ENCODE data around the gene ADM. TPM values are rescaled to one million over a fixed set of nuclear protein-coding genes. Genes with fewer than 3 reads are reported as not detected.
"Not testable (repeated sequence)": the region's sequence is repeated elsewhere in the genome, so short reads cannot be mapped to it uniquely, and the experiment has no call there.

Gene ADM
- total RNA-seq, result 44.3 TPM

- DNase-seq, result peak; percentile 88
Observed at GRCh38 chr11:10304495-10305261, at the start of gene ADM. ADM (plus strand) TSS chr11:10305073; CDS start chr11:10305701, 628 bp downstream.

GRCh38 chr11:10255388-10256125 lies 49.3 kb upstream of the ADM start:
- no peak for DNase-seq

- DNase-seq, result no peak
Observed at GRCh38 chr11:10257478-10257877, 47.4 kb upstream of the ADM start.

GRCh38 chr11:10261821-10262220 lies 43.1 kb upstream of the ADM start:
- DNase-seq, result no peak

GRCh38 chr11:10263929-10264328 lies 40.9 kb upstream of the ADM start:
- DNase-seq, result no peak

GRCh38 chr11:10264716-10265115 lies 40.2 kb upstream of the ADM start:
- DNase-seq, result not testable (repeated sequence)

GRCh38 chr11:10265936-10266335 lies 38.9 kb upstream of the ADM start:
- DNase-seq, result no peak

- peak; percentile 13 for DNase-seq
Observed at GRCh38 chr11:10267821-10268220, 37.1 kb upstream of the ADM start.

- no peak for DNase-seq
Observed at GRCh38 chr11:10268746-10269488, 36.0 kb upstream of the ADM start.

GRCh38 chr11:10272132-10272531 lies 32.7 kb upstream of the ADM start:
- no peak for DNase-seq

GRCh38 chr11:10273738-10274137 lies 31.1 kb upstream of the ADM start:
- DNase-seq, result no peak

GRCh38 chr11:10274726-10275125 lies 30.1 kb upstream of the ADM start:
- no peak for DNase-seq

- DNase-seq, result no peak
Observed at GRCh38 chr11:10275714-10276113, 29.2 kb upstream of the ADM start.

- no peak for DNase-seq
Observed at GRCh38 chr11:10282117-10282516, 22.8 kb upstream of the ADM start.

GRCh38 chr11:10283991-10284390 lies 20.9 kb upstream of the ADM start:
- no peak for DNase-seq

GRCh38 chr11:10285148-10285802 lies 19.6 kb upstream of the ADM start:
- no peak for DNase-seq

- peak; percentile 11 for DNase-seq
Observed at GRCh38 chr11:10287140-10287539, 17.7 kb upstream of the ADM start.

- DNase-seq, result no peak
Observed at GRCh38 chr11:10287766-10288715, 16.8 kb upstream of the ADM start.

GRCh38 chr11:10288881-10289764 lies 15.8 kb upstream of the ADM start:
- no peak for DNase-seq

GRCh38 chr11:10289765-10290380 lies 15.0 kb upstream of the ADM start:
- DNase-seq, result no peak
